ENCODE results near the gene MED12.

The MED12 gene

GRCh38 chrX:71160475-71160874, 42.1 kb downstream of the MED12 start:
- Histone ChIP-seq H3K27me3 (ENCODE audit: insufficient read depth, poor library complexity, severe bottlenecking) (no peaks in the 10 kb centered on the region), H3K27ac (replicated peaks) (no peak overlapping the region), H3K4me3 (replicated peaks; ENCODE audit: insufficient read depth, low read length) (no peak overlapping the region)

GRCh38 chrX:71162981-71163380, 44.6 kb downstream of the MED12 start:
- Histone ChIP-seq H3K27ac (replicated peaks) (no peak overlapping the region), H3K4me3 (replicated peaks; ENCODE audit: insufficient read depth, low read length) (no peak overlapping the region), H3K27me3 (ENCODE audit: insufficient read depth, poor library complexity, severe bottlenecking) (no peaks in the 10 kb centered on the region)
- no peak for DNase-seq (ENCODE audit: low read depth in 1 of 2, low spot score in 1 of 2)
- no peak for TF ChIP-seq POLR2AphosphoS5 (IDR thresholded peaks at IDR 0.05; ENCODE audit: low read depth)
- TF ChIP-seq REST (IDR thresholded peaks at IDR 0.05; ENCODE audit: insufficient replicate concordance, low read depth) = no peak
- no peak for TF ChIP-seq GABPA (IDR thresholded peaks at IDR 0.05; ENCODE audit: low read depth)
- no peak for TF ChIP-seq SPI1 (IDR thresholded peaks at IDR 0.05; ENCODE audit: borderline replicate concordance, low read depth)
- TF ChIP-seq CTCF (IDR thresholded peaks at IDR 0.05; ENCODE audit: insufficient read depth, low read length) = no peak

More at GRCh38 chrX:71160475-71160874, 42.1 kb downstream of the MED12 start:
- TF ChIP-seq REST (IDR thresholded peaks at IDR 0.05; ENCODE audit: insufficient replicate concordance, low read depth) (no peak), SPI1 (IDR thresholded peaks at IDR 0.05; ENCODE audit: borderline replicate concordance, low read depth) (no peak), POLR2AphosphoS5 (IDR thresholded peaks at IDR 0.05; ENCODE audit: low read depth) (no peak), GABPA (IDR thresholded peaks at IDR 0.05; ENCODE audit: low read depth) (no peak), CTCF (IDR thresholded peaks at IDR 0.05; ENCODE audit: insufficient read depth, low read length) (no peak)
- DNase-seq (ENCODE audit: low read depth in 1 of 2, low spot score in 1 of 2) = no peak

- DNase-seq (ENCODE audit: low read depth in 1 of 2, low spot score in 1 of 2) = no peak
- no peaks in the 10 kb centered on the region for H3K27me3 ChIP-seq (ENCODE audit: insufficient read depth, poor library complexity, severe bottlenecking)
Measured at GRCh38 chrX:71164071-71164470, 45.7 kb downstream of the MED12 start.

More at GRCh38 chrX:71164071-71164470, 45.7 kb downstream of the MED12 start:
- Histone ChIP-seq H3K4me3 (replicated peaks; ENCODE audit: insufficient read depth, low read length) (no peak overlapping the region), H3K27ac (replicated peaks) (no peak overlapping the region)
- TF ChIP-seq GABPA (IDR thresholded peaks at IDR 0.05; ENCODE audit: low read depth) (no peak), REST (IDR thresholded peaks at IDR 0.05; ENCODE audit: insufficient replicate concordance, low read depth) (no peak), SPI1 (IDR thresholded peaks at IDR 0.05; ENCODE audit: borderline replicate concordance, low read depth) (no peak), CTCF (IDR thresholded peaks at IDR 0.05; ENCODE audit: insufficient read depth, low read length) (no peak), POLR2AphosphoS5 (IDR thresholded peaks at IDR 0.05; ENCODE audit: low read depth) (no peak)

Measured in HL-60 (cell line).